WERI-Rb-1 (cell line): ENCODE data around the gene NSMCE4A.
"Not testable (repeated sequence)": the region's sequence is repeated elsewhere in the genome, so short reads cannot be mapped to it uniquely, and the experiment has no call there.

Experiments
- DNase-seq: peaks from one replicate; pipeline ENCODE4 v3.0.0-alpha.2; 2020
- H3K27ac ChIP-seq: fragments of 250-450 bp; sonication (Bioruptor Pico); 2 replicates; pipeline ENCODE4 v1.5.1; 2020; ENCODE audit warnings: mild to moderate bottlenecking, moderate library complexity
- H3K27me3 ChIP-seq: fragments of 250-450 bp; sonication (Bioruptor Pico); 2 replicates; pipeline ENCODE4 v1.5.1; 2021; ENCODE audit warnings: mild to moderate bottlenecking, low read depth, moderate library complexity; ENCODE audit not compliant: insufficient read depth, severe bottlenecking
- H3K36me3 ChIP-seq: fragments of 250-450 bp; sonication (Bioruptor Pico); 2 replicates; pipeline ENCODE4 v1.5.1; 2020; ENCODE audit warnings: mild to moderate bottlenecking, moderate library complexity
- H3K4me3 ChIP-seq: 2 replicates; pipeline ENCODE4 v1.5.1; 2011; ENCODE audit warnings: low read depth, mild to moderate bottlenecking, control low read depth, low read length
- H3K9me3 ChIP-seq: fragments of 250-450 bp; sonication (Bioruptor Pico); 2 replicates; pipeline ENCODE4 v1.5.1; 2021; ENCODE audit warnings: mild to moderate bottlenecking, moderate library complexity; ENCODE audit not compliant: severe bottlenecking
- CTCF ChIP-seq: IDR thresholded peaks from 2 replicates; pipeline ENCODE4 v1.5.1; 2011; ENCODE audit warnings: low read depth, mild to moderate bottlenecking, control low read depth, inconsistent platforms, low read length

NSMCE4A gene

GRCh38 chr10:122019414-122019975 is 44.5 kb upstream of the NSMCE4A start:
- Histone ChIP-seq H3K4me3 (peak overlapping the region; percentile 34), H3K36me3 (no peaks in the 10 kb centered on the region), H3K9me3 (no peaks in the 10 kb centered on the region), H3K27ac (no peak overlapping the region; the same call in 1 of the 2 replicates), H3K27me3 (no peaks in the 10 kb centered on the region)
- DNase-seq, result peak; percentile 55
- TF ChIP-seq CTCF, result no peak

GRCh38 chr10:122018951-122019413 is 44.0 kb upstream of the NSMCE4A start:
- Histone ChIP-seq H3K27ac (no peak overlapping the region), H3K27me3 (no peaks in the 10 kb centered on the region), H3K4me3 (peak overlapping the region; percentile 34; the same call in 1 of the 2 replicates), H3K9me3 (no peaks in the 10 kb centered on the region), H3K36me3 (no peaks in the 10 kb centered on the region)
- TF ChIP-seq CTCF, result no peak
- DNase-seq, result no peak

GRCh38 chr10:122018491-122018890 is 43.5 kb upstream of the NSMCE4A start:
- Histone ChIP-seq H3K4me3 (no peak overlapping the region), H3K36me3 (no peaks in the 10 kb centered on the region), H3K27ac (no peak overlapping the region), H3K9me3 (no peaks in the 10 kb centered on the region), H3K27me3 (no peaks in the 10 kb centered on the region)
- DNase-seq, result no peak
- no peak for TF ChIP-seq CTCF

- not testable (repeated sequence) for H3K27me3 ChIP-seq, H3K27ac ChIP-seq, H3K4me3 ChIP-seq, H3K36me3 ChIP-seq, DNase-seq, H3K9me3 ChIP-seq
Measured at GRCh38 chr10:122017926-122018325, 42.9 kb upstream of the NSMCE4A start.

- no peak for TF ChIP-seq CTCF
- Histone ChIP-seq H3K27me3 (no peaks in the 10 kb centered on the region), H3K4me3 (no peak overlapping the region), H3K9me3 (no peaks in the 10 kb centered on the region), H3K27ac (no peak overlapping the region), H3K36me3 (no peaks in the 10 kb centered on the region)
- DNase-seq, result no peak
Measured at GRCh38 chr10:122014652-122015248, 39.7 kb upstream of the NSMCE4A start.

GRCh38 chr10:122013311-122013780 is 38.3 kb upstream of the NSMCE4A start:
- TF ChIP-seq CTCF, result no peak
- Histone ChIP-seq H3K27ac (no peak overlapping the region), H3K9me3 (no peaks in the 10 kb centered on the region), H3K36me3 (no peaks in the 10 kb centered on the region), H3K4me3 (no peak overlapping the region), H3K27me3 (no peaks in the 10 kb centered on the region)
- DNase-seq, result no peak
